ENCODE results near the gene DPF3. TPM values are rescaled to one million over a fixed set of nuclear protein-coding genes. Genes with fewer than 3 reads are reported as not detected.
"Not testable (repeated sequence)": the region's sequence is repeated elsewhere in the genome, so short reads cannot be mapped to it uniquely, and the experiment has no call there.

The DPF3 gene
- total RNA-seq, 1 donor from 2014 or later = 1.1 TPM

- DNase-seq (ENCODE audit: low spot score) = no peak
- no peak for TF ChIP-seq CTCF (IDR thresholded peaks at IDR 0.05)
- H3K4me3 Mint-ChIP-seq (ENCODE audit: unreplicated experiment) = no peak overlapping the region
- no peaks in the 10 kb centered on the region for H3K27me3 Mint-ChIP-seq (ENCODE audit: low read depth)
- no peaks in the 10 kb centered on the region for H3K9me3 Mint-ChIP-seq (ENCODE audit: low read depth)
- H3K4me1 Mint-ChIP-seq (ENCODE audit: low read depth) = no peaks in the 10 kb centered on the region
- no peak overlapping the region for H3K27ac Mint-ChIP-seq (ENCODE audit: unreplicated experiment)
- H3K36me3 Mint-ChIP-seq (ENCODE audit: low read depth) = no peaks in the 10 kb centered on the region
These were observed 17.2 kb downstream of the DPF3 start for GRCh38 chr14:72876710-72877063.

GRCh38 chr14:72876005-72876709 lies 17.7 kb downstream of the DPF3 start:
- H3K4me1 Mint-ChIP-seq (ENCODE audit: low read depth) = no peaks in the 10 kb centered on the region
- no peaks in the 10 kb centered on the region for H3K9me3 Mint-ChIP-seq (ENCODE audit: low read depth)
- no peak overlapping the region for H3K4me3 Mint-ChIP-seq (ENCODE audit: unreplicated experiment)
- TF ChIP-seq CTCF (IDR thresholded peaks at IDR 0.05) = no peak
- H3K27me3 Mint-ChIP-seq (ENCODE audit: low read depth) = no peaks in the 10 kb centered on the region
- H3K36me3 Mint-ChIP-seq (ENCODE audit: low read depth) = no peaks in the 10 kb centered on the region
- no peak overlapping the region for H3K27ac Mint-ChIP-seq (ENCODE audit: unreplicated experiment)
- DNase-seq (ENCODE audit: low spot score) = no peak

GRCh38 chr14:72870878-72871277 lies 23.0 kb downstream of the DPF3 start:
- not testable (repeated sequence) for H3K9me3 Mint-ChIP-seq (ENCODE audit: low read depth); H3K27ac Mint-ChIP-seq (ENCODE audit: unreplicated experiment); DNase-seq (ENCODE audit: low spot score); H3K4me1 Mint-ChIP-seq (ENCODE audit: low read depth); H3K4me3 Mint-ChIP-seq (ENCODE audit: unreplicated experiment); H3K27me3 Mint-ChIP-seq (ENCODE audit: low read depth); H3K36me3 Mint-ChIP-seq (ENCODE audit: low read depth)

- no peak for DNase-seq (ENCODE audit: low spot score)
- Mint-ChIP-seq H3K27me3 (ENCODE audit: low read depth) (no peaks in the 10 kb centered on the region), H3K9me3 (ENCODE audit: low read depth) (no peaks in the 10 kb centered on the region), H3K4me3 (ENCODE audit: unreplicated experiment) (no peak overlapping the region), H3K27ac (ENCODE audit: unreplicated experiment) (no peak overlapping the region), H3K4me1 (ENCODE audit: low read depth) (no peaks in the 10 kb centered on the region), H3K36me3 (ENCODE audit: low read depth) (no peaks in the 10 kb centered on the region)
- TF ChIP-seq CTCF (IDR thresholded peaks at IDR 0.05) = no peak
These were observed 24.2 kb downstream of the DPF3 start for GRCh38 chr14:72869407-72870329.

GRCh38 chr14:72868500-72868899 lies 25.4 kb downstream of the DPF3 start:
- Mint-ChIP-seq H3K27me3 (ENCODE audit: low read depth) (no peaks in the 10 kb centered on the region), H3K4me1 (ENCODE audit: low read depth) (no peaks in the 10 kb centered on the region), H3K9me3 (ENCODE audit: low read depth) (no peaks in the 10 kb centered on the region), H3K4me3 (ENCODE audit: unreplicated experiment) (no peak overlapping the region), H3K27ac (ENCODE audit: unreplicated experiment) (no peak overlapping the region), H3K36me3 (ENCODE audit: low read depth) (no peaks in the 10 kb centered on the region)
- no peak for DNase-seq (ENCODE audit: low spot score)
- TF ChIP-seq CTCF (IDR thresholded peaks at IDR 0.05) = no peak
